Activated CD4-positive, alpha-beta memory T cell treated with anti-CD3 and anti-CD28 coated beads, Interleukin-2, amount 10 ng/mL, durations not matched to agents 7 days and 5 days (primary cell): ENCODE measurements around the gene TOP1. TPM values are rescaled to one million over a fixed set of nuclear protein-coding genes. Genes with fewer than 3 reads are reported as not detected.

Source experiments
- CTCF ChIA-PET: fragments of 350-600 bp; sonication (Branson Sonifier 250); formaldehyde crosslinking; loops from one replicate; lab custom pipeline; 2021; ENCODE audit warnings: antibody characterized with exemption, inconsistent platforms; lab: Charles Lee
- POLR2A ChIA-PET: fragments of 350-600 bp; sonication (Branson Sonifier 250); formaldehyde crosslinking; loops from one replicate; lab custom pipeline; 2021; ENCODE audit warnings: antibody characterized with exemption; lab: Charles Lee
- DNase-seq: peaks from one replicate; pipeline ENCODE4 v3.0.0-alpha.2; 2020
- H3K27ac Mint-ChIP-seq: one replicate; pipeline ENCODE4 v1.8.0; 2021; ENCODE audit warnings: mild to moderate bottlenecking, mixed read lengths
- H3K27me3 Mint-ChIP-seq: one replicate; pipeline ENCODE4 v1.8.0; 2021; ENCODE audit warnings: mixed read lengths
- H3K36me3 Mint-ChIP-seq: one replicate; pipeline ENCODE4 v1.8.0; 2021; ENCODE audit warnings: low read depth, mixed read lengths
- H3K4me1 Mint-ChIP-seq: one replicate; pipeline ENCODE4 v1.8.0; 2021; ENCODE audit warnings: mixed read lengths
- H3K4me3 Mint-ChIP-seq: one replicate; pipeline ENCODE4 v1.8.0; 2021; ENCODE audit warnings: mild to moderate bottlenecking, mixed read lengths
- H3K9me3 Mint-ChIP-seq: one replicate; pipeline ENCODE4 v1.8.0; 2021; ENCODE audit warnings: mixed read lengths
- total RNA-seq, 2 experiments: library from RNA; stranded (reverse); gene quantifications; one replicate each; pipeline ENCODE4 v1.2.3, GENCODE V29; 2021

Gene TOP1
- total RNA-seq, 2 experiments from 2014 or later: 67.5 to 68.0 TPM

DNA sequence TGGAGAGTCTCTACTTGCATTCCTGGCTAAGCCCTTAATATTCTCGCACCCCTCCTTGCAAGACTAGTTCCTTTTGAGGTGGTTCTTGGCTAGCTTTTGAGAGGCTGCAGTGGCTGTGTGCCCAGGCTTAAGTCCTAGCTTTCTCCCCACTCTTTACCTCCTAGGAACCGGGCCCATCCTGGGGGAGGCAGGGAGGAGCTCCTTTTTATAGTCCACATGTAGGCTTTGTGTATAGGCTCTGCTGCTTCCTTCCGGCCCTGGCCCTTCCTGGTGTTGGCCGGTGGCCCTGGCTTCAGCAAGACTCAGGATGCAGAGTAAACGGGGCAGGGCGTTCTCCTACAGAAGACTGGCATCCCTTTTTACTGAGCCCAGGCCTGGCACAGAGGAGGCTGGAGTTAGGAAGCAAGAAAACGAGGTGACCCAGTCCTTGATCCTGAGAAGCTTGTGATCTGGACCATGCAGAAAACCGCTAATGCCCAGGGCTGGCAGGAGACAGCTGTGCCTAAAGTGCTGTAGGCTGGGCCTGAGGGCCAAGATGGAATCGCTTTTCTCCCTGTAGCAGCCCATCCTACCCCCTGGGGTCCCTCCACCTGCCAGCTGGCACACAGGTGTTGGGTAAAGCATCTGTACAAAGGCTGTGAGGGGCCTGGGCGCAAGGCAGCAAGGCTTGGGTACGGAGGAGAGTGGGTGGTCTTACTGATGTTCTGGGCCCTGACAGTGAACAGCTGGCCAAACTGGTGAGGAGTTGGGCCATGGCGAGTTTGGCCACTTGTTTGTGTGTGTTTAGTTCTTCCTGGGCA lies 117.4 kb downstream of the TOP1 start:
- CTCF ChIA-PET: interaction anchor here (0.8 to 2.8 kb wide), 6 partner anchors 10 to 178 kb away, joined by 3 to 18 read pairs (median 9); no protein-coding TSS in a partner anchor
- Mint-ChIP-seq H3K4me3 (no peak overlapping the region), H3K4me1 (peaks cover 99% of the 10 kb centered on the region), H3K9me3 (no peaks in the 10 kb centered on the region), H3K27me3 (no peaks in the 10 kb centered on the region), H3K36me3 (peaks cover 76% of the 10 kb centered on the region), H3K27ac (peak overlapping the region; percentile 54)
- DNase-seq: no peak
- POLR2A ChIA-PET: interaction anchor here (0.7 to 15.2 kb wide), 3 partner anchors 8 to 26 kb away, joined by 3 to 466 read pairs (median 6); partner anchors contain the start of gene PLCG1

DNA sequence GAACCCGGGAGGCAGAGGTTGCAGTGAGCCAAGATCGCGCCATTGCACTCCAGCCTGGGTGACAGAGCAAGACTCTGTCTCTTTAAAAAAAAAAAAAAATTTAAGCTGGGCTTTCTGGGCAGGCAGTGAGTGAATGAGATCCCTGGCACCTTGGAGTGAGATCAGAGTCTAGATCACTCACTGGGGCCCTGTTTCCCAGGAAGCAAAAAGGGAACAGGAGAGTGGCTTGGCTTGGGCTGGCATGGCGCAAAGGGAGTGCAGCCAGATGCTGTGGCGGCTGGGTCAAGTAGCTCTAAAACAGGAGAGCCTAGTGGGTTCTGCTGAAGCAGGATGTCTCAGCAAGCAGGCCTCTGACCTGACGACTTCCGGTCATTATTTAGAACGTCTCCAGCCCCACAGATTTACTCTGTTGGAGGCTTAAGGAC lies 119.2 kb downstream of the TOP1 start:
- ChIA-PET POLR2A (interaction anchor here (0.7 to 15.2 kb wide), 3 partner anchors 8 to 14 kb away, joined by 3 to 466 read pairs (median 5); no protein-coding TSS in a partner anchor), CTCF (interaction anchor here (1.6 to 2.8 kb wide), 3 partner anchors 10 to 25 kb away, joined by 5 to 18 read pairs (median 13); no protein-coding TSS in a partner anchor)
- peaks cover 78% of the 10 kb centered on the region for H3K36me3 Mint-ChIP-seq
- no peak for DNase-seq
- no peaks in the 10 kb centered on the region for H3K27me3 Mint-ChIP-seq
- peaks cover 99% of the 10 kb centered on the region for H3K4me1 Mint-ChIP-seq
- H3K4me3 Mint-ChIP-seq: no peak overlapping the region
- no peaks in the 10 kb centered on the region for H3K9me3 Mint-ChIP-seq
- peak overlapping the region; percentile 57 for H3K27ac Mint-ChIP-seq

DNA sequence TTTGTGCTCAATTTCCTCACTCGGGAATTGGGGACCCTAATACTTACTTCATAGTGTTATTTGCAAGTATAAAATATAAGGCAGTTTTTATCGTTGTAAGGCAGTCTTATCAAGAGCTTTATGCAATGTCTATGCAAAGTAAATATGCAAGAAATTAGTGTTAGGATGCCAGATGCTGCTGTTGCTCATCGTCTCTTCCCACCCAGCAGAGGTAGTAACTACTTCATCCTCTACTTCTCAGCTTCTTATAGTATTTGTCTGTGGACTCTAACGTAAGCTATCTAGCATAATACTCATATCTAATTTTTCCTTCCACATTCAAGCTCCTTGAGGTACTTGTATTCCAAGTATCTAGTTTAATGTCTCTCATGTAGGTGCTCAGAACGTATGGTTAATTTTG lies 120.3 kb downstream of the TOP1 start:
- Mint-ChIP-seq H3K27ac (peak overlapping the region; percentile 33), H3K4me3 (no peak overlapping the region), H3K9me3 (no peaks in the 10 kb centered on the region), H3K4me1 (peaks cover 97% of the 10 kb centered on the region), H3K36me3 (peaks cover 75% of the 10 kb centered on the region), H3K27me3 (no peaks in the 10 kb centered on the region)
- CTCF ChIA-PET: interaction anchor here (5.5 kb wide), 1 partner anchor 12 kb away, joined by 48 read pairs; the partner anchor contains the start of gene PLCG1
- POLR2A ChIA-PET: interaction anchor here (1.2 to 15.5 kb wide), 3 partner anchors 8 to 17 kb away, joined by 3 to 466 read pairs (median 11); partner anchors contain the start of gene PLCG1
- DNase-seq: no peak

DNA sequence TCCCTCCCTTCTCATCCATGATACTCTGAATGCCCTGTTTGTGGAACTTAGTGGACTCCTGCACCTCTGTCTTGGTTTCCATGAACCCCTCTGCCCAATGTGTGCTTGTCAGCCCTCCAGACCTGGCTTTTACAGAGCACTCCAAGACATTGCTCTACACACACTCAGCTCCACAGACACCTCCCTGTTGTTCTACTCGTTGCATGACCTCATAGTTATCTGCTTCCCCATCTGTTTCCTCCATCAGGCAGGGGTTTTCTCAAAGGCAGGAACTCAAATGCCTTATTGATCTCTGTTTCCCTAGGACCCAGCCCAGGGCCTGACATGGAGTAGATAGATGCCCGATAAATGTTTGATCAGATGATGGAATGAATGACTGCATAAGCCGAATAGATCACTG lies 122.0 kb downstream of the TOP1 start:
- Mint-ChIP-seq H3K4me1 (peaks cover 97% of the 10 kb centered on the region), H3K9me3 (no peaks in the 10 kb centered on the region), H3K27me3 (no peaks in the 10 kb centered on the region), H3K36me3 (peaks cover 74% of the 10 kb centered on the region), H3K27ac (peak overlapping the region; percentile 80), H3K4me3 (peak overlapping the region; percentile 25)
- ChIA-PET POLR2A (interaction anchor here (3.2 to 15.5 kb wide), 2 partner anchors 10 to 15 kb away, joined by 11 to 466 read pairs; partner anchors contain the start of gene PLCG1), CTCF (interaction anchor here (1.1 to 5.5 kb wide), 2 partner anchors 9 to 14 kb away, joined by 4 to 48 read pairs; partner anchors contain the start of gene PLCG1)
- DNase-seq: peak; percentile 43

DNA sequence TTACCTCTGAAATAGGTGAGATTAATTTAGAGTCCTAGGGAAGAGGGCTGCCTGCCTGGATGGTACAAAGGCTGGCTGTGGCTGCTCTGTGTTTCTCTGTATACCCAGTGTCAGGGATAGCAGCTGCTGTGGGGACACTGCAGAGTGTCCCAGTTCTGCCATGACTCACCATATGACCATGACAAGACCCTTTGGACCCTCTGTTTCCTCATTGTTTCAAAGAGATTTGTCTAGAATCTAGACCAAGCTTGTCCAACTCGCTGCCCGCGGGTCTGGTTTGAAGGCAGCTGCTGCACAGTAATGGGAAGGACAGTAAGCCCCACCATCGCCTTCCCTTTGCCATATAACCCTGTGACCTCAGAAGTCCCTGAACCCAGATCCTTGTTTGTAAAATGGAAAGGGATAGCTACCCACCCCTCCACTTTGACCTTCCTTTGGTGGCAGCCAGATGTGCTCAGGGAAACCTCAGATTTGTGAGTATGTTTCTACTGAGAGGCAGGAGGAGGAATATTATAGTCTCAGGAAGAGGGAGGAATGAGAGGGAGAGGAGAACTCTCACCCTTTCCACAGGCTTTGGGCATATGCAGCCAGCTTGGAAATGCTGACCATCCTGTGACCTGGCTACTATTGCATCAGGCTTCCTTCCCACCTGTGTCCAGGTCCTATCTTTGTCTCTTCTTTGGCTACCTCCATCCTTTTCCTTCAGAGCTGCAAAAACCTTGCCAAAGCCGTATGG lies 122.7 kb downstream of the TOP1 start:
- no peaks in the 10 kb centered on the region for H3K27me3 Mint-ChIP-seq
- DNase-seq: no peak
- peaks cover 70% of the 10 kb centered on the region for H3K36me3 Mint-ChIP-seq
- no peaks in the 10 kb centered on the region for H3K9me3 Mint-ChIP-seq
- H3K4me1 Mint-ChIP-seq: peaks cover 97% of the 10 kb centered on the region
- CTCF ChIA-PET: interaction anchor here (0.6 to 5.5 kb wide), 3 partner anchors 9 to 36 kb away, joined by 4 to 48 read pairs (median 5); partner anchors contain the start of gene PLCG1
- H3K4me3 Mint-ChIP-seq: no peak overlapping the region
- POLR2A ChIA-PET: interaction anchor here (3.2 to 15.5 kb wide), 2 partner anchors 11 to 15 kb away, joined by 11 to 466 read pairs; partner anchors contain the start of gene PLCG1
- peak overlapping the region; percentile 80 for H3K27ac Mint-ChIP-seq

DNA sequence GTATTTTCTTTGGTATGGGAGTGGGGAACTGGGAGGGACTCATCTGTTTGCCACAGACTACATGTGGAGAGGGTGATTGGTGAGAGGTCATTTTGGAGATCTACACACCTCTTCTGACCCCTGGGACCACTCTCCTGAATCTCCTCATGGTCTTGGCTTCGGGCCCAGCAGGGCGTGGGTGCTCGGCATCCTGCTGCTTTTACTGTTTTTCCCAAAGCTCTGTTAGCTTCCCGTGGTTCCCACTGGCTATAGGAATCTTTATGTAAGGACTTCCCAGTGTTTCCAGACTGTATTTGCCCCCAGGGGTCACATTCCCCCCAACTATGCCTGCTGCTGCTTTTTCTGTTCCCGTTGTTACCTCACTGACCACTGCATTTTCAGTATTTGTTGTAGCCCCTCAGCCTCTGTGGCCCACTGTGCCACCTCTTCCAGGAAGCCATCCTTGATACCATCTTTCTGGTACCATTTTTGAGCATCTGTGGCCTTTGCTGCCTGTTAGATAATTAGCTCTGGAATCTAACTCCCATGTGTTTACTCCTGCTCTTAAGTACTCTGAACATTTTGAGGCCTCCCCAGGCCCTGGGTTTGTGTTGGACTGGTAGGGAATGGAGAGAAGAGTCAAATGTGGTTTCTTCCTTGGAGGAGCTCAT lies 123.6 kb downstream of the TOP1 start:
- Mint-ChIP-seq H3K36me3 (peaks cover 64% of the 10 kb centered on the region), H3K27ac (peak overlapping the region; percentile 78), H3K9me3 (no peaks in the 10 kb centered on the region), H3K4me3 (no peak overlapping the region), H3K27me3 (no peaks in the 10 kb centered on the region), H3K4me1 (peaks cover 97% of the 10 kb centered on the region)
- ChIA-PET CTCF (interaction anchor here (1.7 to 5.5 kb wide), 2 partner anchors 15 to 21 kb away, joined by 4 to 48 read pairs; partner anchors contain the start of gene PLCG1), POLR2A (interaction anchor here (3.2 to 15.5 kb wide), 2 partner anchors 11 to 14 kb away, joined by 11 to 466 read pairs; partner anchors contain the start of gene PLCG1)
- DNase-seq: no peak

DNA sequence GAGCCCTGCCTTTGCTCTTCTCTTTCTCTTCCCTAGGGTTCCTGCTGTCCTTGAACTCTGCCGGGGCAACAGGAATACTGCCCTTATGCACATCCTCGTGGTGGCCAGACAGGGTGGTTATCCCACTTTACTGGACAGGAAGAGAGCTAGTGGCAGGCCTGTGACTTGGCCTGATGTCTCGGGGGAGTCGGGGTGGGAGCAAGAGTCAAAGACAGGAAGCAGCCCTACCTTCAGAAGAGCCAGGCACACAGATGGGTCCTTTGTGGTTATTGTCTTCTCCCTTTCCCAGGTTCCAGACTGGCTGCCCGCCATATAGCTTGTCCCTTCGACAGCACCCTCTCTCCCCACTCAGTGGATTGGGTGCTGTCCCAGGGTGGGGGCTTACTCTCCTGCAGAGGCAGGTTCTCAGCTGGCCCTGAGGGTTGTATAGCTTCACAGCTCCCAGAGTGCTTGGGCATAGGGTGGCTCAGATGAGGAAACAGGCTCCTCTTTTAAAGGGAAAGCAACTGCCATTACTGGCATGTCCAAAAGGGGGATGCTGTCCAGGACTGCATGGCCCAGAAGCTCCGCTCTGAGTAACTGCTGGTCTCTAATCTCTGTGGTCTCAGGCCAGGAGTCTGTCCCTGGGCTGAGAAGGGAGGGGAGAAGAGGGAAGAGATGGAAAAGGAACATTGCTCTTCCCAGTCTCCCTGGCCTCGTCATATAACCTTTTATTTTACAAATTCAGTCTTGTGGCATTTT lies 126.0 kb downstream of the TOP1 start:
- Mint-ChIP-seq H3K36me3 (peaks cover 62% of the 10 kb centered on the region), H3K4me3 (no peak overlapping the region), H3K4me1 (peaks cover 98% of the 10 kb centered on the region), H3K27ac (peak overlapping the region; percentile 97), H3K27me3 (no peaks in the 10 kb centered on the region), H3K9me3 (no peaks in the 10 kb centered on the region)
- ChIA-PET CTCF (interaction anchor here (1.2 to 6.0 kb wide), 4 partner anchors 11 to 19 kb away, joined by 3 to 72 read pairs (median 19); partner anchors contain the start of gene PLCG1), POLR2A (interaction anchor here (15.5 kb wide), 1 partner anchor 14 kb away, joined by 466 read pairs; the partner anchor contains the start of gene PLCG1)
- DNase-seq: no peak

DNA sequence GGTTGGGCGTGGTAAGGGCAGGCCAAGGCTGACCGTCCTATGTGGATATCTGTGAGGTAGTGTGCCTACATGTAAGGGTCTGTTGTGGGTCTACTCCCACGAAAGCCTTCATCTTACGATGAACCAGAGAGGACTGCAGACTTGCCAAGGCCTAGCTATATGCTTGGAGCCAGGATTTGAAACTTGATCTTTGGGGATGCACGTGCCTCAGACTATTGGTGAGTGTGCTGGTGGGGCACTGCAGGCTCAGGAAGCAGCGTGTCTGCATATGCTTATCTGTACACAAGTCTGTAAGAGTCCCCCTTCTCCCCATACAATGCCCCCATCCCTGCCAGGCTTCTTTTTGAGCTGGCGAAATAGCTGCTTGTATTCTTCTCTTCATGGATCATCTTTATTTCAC lies 126.6 kb downstream of the TOP1 start:
- peak overlapping the region; percentile 97 for H3K27ac Mint-ChIP-seq
- H3K4me1 Mint-ChIP-seq: peaks cover 98% of the 10 kb centered on the region
- no peaks in the 10 kb centered on the region for H3K27me3 Mint-ChIP-seq
- no peaks in the 10 kb centered on the region for H3K9me3 Mint-ChIP-seq
- DNase-seq: no peak
- no peak overlapping the region for H3K4me3 Mint-ChIP-seq
- POLR2A ChIA-PET: interaction anchor here (15.5 kb wide), 1 partner anchor 15 kb away, joined by 466 read pairs; the partner anchor contains the start of gene PLCG1
- CTCF ChIA-PET: interaction anchor here (1.2 to 6.0 kb wide), 7 partner anchors 12 to 164 kb away, joined by 3 to 72 read pairs (median 6); partner anchors contain the start of gene PLCG1
- peaks cover 65% of the 10 kb centered on the region for H3K36me3 Mint-ChIP-seq

DNA sequence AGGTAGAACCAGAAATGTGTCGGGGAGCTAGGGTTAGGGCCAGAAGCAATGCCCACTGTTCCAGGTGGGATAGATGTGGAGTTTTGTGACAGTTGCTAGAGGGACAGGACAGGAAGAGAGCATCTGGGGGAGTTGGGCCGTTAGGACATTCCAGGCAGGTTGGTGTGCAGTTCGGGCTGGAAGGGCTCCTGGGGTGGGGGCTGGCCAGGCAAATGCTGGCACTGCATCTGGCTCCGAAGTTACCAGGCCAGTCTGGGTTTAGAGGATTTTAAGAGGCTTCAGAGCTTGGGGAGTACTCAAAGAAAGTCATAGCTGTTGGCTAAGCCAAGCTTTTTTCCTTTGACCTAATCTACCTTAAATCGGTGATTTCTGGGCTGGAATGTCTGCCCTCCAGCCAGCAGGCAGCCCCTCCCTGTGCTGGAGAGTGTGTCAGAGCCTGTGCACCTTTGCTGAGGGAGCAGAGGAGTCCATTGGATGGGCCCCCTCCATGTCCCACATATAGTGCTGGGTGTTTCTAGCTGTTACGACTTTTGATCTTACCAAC lies 129.5 kb downstream of the TOP1 start:
- no peaks in the 10 kb centered on the region for H3K27me3 Mint-ChIP-seq

DNA sequence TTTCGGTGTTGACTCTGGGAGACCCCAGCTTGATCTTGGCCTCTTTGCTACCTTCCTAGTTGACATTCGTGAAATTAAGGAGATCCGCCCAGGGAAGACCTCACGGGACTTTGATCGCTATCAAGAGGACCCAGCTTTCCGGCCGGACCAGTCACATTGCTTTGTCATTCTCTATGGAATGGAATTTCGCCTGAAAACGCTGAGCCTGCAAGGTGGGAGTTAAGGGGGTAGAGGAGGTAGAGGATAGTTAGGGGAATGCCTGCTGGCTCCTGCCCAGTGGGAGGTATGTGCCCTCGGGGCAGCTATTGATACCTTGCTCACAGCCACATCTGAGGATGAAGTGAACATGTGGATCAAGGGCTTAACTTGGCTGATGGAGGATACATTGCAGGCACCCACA lies 130.9 kb downstream of the TOP1 start:
- no peak overlapping the region for H3K4me3 Mint-ChIP-seq

More for the DNA sequence above, 129.5 kb downstream of the TOP1 start:
- peak overlapping the region; percentile 73 for H3K4me3 Mint-ChIP-seq
- peaks cover 84% of the 10 kb centered on the region for H3K4me1 Mint-ChIP-seq
- peak overlapping the region; percentile 97 for H3K27ac Mint-ChIP-seq
- ChIA-PET CTCF (interaction anchor here (0.8 to 6.0 kb wide), 11 partner anchors 11 to 196 kb away, joined by 3 to 72 read pairs (median 13); partner anchors contain the start of gene PLCG1), POLR2A (interaction anchor here (0.9 to 15.5 kb wide), 11 partner anchors 7 to 166 kb away, joined by 3 to 466 read pairs (median 4); partner anchors contain the start of gene PLCG1)
- H3K36me3 Mint-ChIP-seq: peaks cover 73% of the 10 kb centered on the region
- no peaks in the 10 kb centered on the region for H3K9me3 Mint-ChIP-seq
- no peak for DNase-seq

More for the DNA sequence above, 130.9 kb downstream of the TOP1 start:
- Mint-ChIP-seq H3K4me1 (peaks cover 76% of the 10 kb centered on the region), H3K27ac (peak overlapping the region; percentile 97), H3K27me3 (no peaks in the 10 kb centered on the region), H3K9me3 (no peaks in the 10 kb centered on the region), H3K36me3 (peaks cover 79% of the 10 kb centered on the region)
- POLR2A ChIA-PET: interaction anchor here (3.6 to 15.5 kb wide), 2 partner anchors 9 to 19 kb away, joined by 39 to 466 read pairs; partner anchors contain the start of gene PLCG1
- no peak for DNase-seq
- CTCF ChIA-PET: interaction anchor here (3.5 to 6.0 kb wide), 3 partner anchors 13 to 24 kb away, joined by 19 to 72 read pairs (median 27); partner anchors contain the start of gene PLCG1
